Forelimb muscle (tissue), 1 donor: ENCODE measurements around the gene GARIN3. TPM values are rescaled to one million over a fixed set of nuclear protein-coding genes. Genes with fewer than 3 reads are reported as not detected.
"Not testable (repeated sequence)": the region's sequence is repeated elsewhere in the genome, so short reads cannot be mapped to it uniquely, and the experiment has no call there.

Source experiments
- DNase-seq: peaks from one replicate; pipeline ENCODE4 v3.0.0-alpha.2; 2013; ENCODE audit warnings: low read depth
- polyA plus RNA-seq: library from polyadenylated mRNA; unstranded; fragments of 120-200 nt; gene quantifications from one replicate; pipeline ENCODE4 v1.2.1, GENCODE V29; 2013; ENCODE audit not compliant: insufficient read length

The GARIN3 gene
- polyA plus RNA-seq, 1 donor, result not detected

GRCh38 chr5:157185122-157185521 is 19.1 kb upstream of the GARIN3 start:
- DNase-seq, result not testable (repeated sequence)

- no peak for DNase-seq
These were observed 18.1 kb upstream of the GARIN3 start for GRCh38 chr5:157184117-157184670.

GRCh38 chr5:157182143-157182757 is 16.2 kb upstream of the GARIN3 start:
- DNase-seq, result no peak

- no peak for DNase-seq
These were observed 14.6 kb upstream of the GARIN3 start, which contains the start of gene ITK for GRCh38 chr5:157180374-157181264. TSS of gene ITK (plus strand) at chr5:157180840. CDS start at chr5:157180978, 138 bp downstream.

- DNase-seq, result no peak
These were observed 12.9 kb upstream of the GARIN3 start for GRCh38 chr5:157178966-157179365.

- no peak for DNase-seq
These were observed 11.9 kb upstream of the GARIN3 start for GRCh38 chr5:157177953-157178352.

GRCh38 chr5:157175071-157175612 is 9.1 kb upstream of the GARIN3 start:
- no peak for DNase-seq

GRCh38 chr5:157172403-157172802 is 6.3 kb upstream of the GARIN3 start:
- DNase-seq, result no peak

- no peak for DNase-seq
These were observed 2.2 kb upstream of the GARIN3 start for GRCh38 chr5:157168286-157168685.

GRCh38 chr5:157167214-157167621 is 1.2 kb upstream of the GARIN3 start:
- no peak for DNase-seq

GRCh38 chr5:157165668-157166067 is 396 bp downstream of the GARIN3 start:
- no peak for DNase-seq

- no peak for DNase-seq
These were observed 803 bp downstream of the GARIN3 start for GRCh38 chr5:157165261-157165660.

- DNase-seq, result no peak
These were observed 1.5 kb downstream of the GARIN3 start for GRCh38 chr5:157164521-157164920.

- DNase-seq, result no peak
These were observed 3.0 kb downstream of the GARIN3 start for GRCh38 chr5:157162919-157163510.

- no peak for DNase-seq
These were observed 4.1 kb downstream of the GARIN3 start for GRCh38 chr5:157161996-157162395.

GRCh38 chr5:157160001-157160400 is 6.1 kb downstream of the GARIN3 start:
- DNase-seq, result no peak

- no peak for DNase-seq
These were observed 6.8 kb downstream of the GARIN3 start for GRCh38 chr5:157159209-157159751.

GRCh38 chr5:157157293-157157891 is 8.7 kb downstream of the GARIN3 start:
- no peak for DNase-seq

- no peak for DNase-seq
These were observed 10.8 kb downstream of the GARIN3 start for GRCh38 chr5:157155297-157155696.

GRCh38 chr5:157150995-157151394 is 15.1 kb downstream of the GARIN3 start:
- no peak for DNase-seq
